ENCODE results near the gene SPRYD7. TPM values are rescaled to one million over a fixed set of nuclear protein-coding genes. Genes with fewer than 3 reads are reported as not detected.

SPRYD7 gene
- total RNA-seq, 1 donor from 2014 or later: 11.4 TPM

GRCh38 chr13:49877629-49878218, 58.4 kb downstream of the SPRYD7 start:
- ATAC-seq (no peak), DNase-seq (ENCODE audit: missing footprints) (no peak)
- intact Hi-C loops (cut with DNase I): no loop called here

GRCh38 chr13:49874430-49874829, 61.7 kb downstream of the SPRYD7 start:
- intact Hi-C loops (cut with DNase I): no loop called here
- ATAC-seq (no peak), DNase-seq (ENCODE audit: missing footprints) (no peak)

- intact Hi-C loops (cut with DNase I): no loop called here
- DNase-seq (ENCODE audit: missing footprints) (no peak), ATAC-seq (no peak)
Observed at GRCh38 chr13:49869519-49869918, 66.6 kb downstream of the SPRYD7 start.

DNA sequence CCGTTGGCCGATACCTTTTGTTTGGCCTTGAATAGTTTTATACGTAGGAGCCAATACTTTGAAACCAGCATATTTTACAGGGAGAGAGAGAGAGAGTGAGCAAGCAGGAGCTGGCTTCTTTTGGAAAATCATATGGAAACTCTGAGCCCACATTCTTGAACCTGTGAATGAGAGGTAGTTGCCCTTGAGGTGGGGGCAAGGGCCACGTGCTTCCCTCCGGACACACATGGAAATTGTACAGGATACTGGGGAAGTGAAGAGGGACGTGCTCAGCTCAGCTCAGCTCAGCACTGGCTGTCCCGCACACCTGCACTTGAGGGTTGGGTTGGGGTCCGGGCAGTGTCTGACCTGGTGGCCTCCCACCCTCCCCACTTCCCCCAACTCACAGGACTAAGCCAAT, 68.3 kb downstream of the SPRYD7 start:
- ATAC-seq (no peak), DNase-seq (ENCODE audit: missing footprints) (no peak)
- intact Hi-C loops (cut with DNase I): no loop called here

GRCh38 chr13:49865218-49865617, 70.9 kb downstream of the SPRYD7 start:
- ATAC-seq (no peak), DNase-seq (ENCODE audit: missing footprints) (no peak)
- intact Hi-C loops (cut with DNase I): no loop called here

DNA sequence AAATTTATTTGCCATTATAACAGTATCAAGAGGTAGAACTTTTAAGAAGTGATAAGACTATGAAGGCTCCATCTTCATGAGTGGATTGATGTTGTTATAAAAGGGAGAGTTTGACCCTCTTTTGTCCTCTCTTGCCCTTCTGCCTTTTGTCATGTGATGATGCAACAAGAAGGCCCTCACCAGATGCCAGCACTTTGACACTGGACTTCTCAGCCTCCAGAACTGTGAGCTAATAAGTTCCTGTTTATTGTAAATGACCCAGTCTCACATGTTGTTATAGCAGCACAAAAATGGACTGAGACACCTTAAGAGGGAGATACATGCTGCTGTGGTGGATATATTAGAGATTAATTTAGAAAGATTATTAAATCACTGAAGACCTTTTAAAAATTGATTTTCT, 71.6 kb downstream of the SPRYD7 start:
- no peak for ATAC-seq
- intact Hi-C loops (cut with DNase I): no loop called here
- DNase-seq (ENCODE audit: missing footprints): no peak

Other genes with a start within 250 kb of the SPRYD7 start
- 5.8 TPM for gene EBPL, start 244.9 kb downstream of the SPRYD7 start, total RNA-seq
- gene KPNA3, start 143.7 kb downstream of the SPRYD7 start, total RNA-seq: 64.7 TPM
- 24.2 TPM for gene TRIM13, start 60.7 kb upstream of the SPRYD7 start, total RNA-seq
- gene KCNRG, start 79.1 kb upstream of the SPRYD7 start, total RNA-seq: 0.22 TPM